Measurements from ENCODE around the gene MAST2.

GRCh38 chr1:46067652-46068051, 264.2 kb downstream of the MAST2 start:
- no peak for TF ChIP-seq EZH2 (IDR thresholded peaks at IDR 0.05; ENCODE audit: borderline replicate concordance, low read length)
- no peak for TF ChIP-seq CTCF (IDR thresholded peaks at IDR 0.05; ENCODE audit: low read length)

Data from OCI-LY1 (cell line).